HCT116 (cell line): Measurements from ENCODE around the gene ZFHX3.

ENCODE experiments used
- CEBPB ChIP-seq: IDR thresholded peaks from 2 replicates; pipeline ENCODE4 v1.6.1; 2012; ENCODE audit warnings: low read depth
- POLR2AphosphoS5 ChIP-seq: IDR thresholded peaks from 2 replicates; pipeline ENCODE4 v1.6.1; 2011; ENCODE audit warnings: mild to moderate bottlenecking, low read depth, low read length, moderate library complexity
- TF ChIP-seq, protein P1 (sequence below), 3 experiments: fragments of 200-600 bp in 1 of 3; sonication (generic) in 1 of 3; IDR thresholded peaks in 2 of 3; conservative IDR thresholded peaks in 1 of 3; 2 replicates each; pipeline ENCODE4 v1.5.1; 2012 to 2017; ENCODE audit warnings: low read depth in 2 of 3, low read length in 2 of 3, antibody characterized with exemption in 1 of 3, borderline replicate concordance in 1 of 3, control low read depth in 1 of 3, mild to moderate bottlenecking in 1 of 3, mixed read lengths in 1 of 3, mixed run types in 1 of 3, moderate library complexity in 1 of 3; ENCODE audit not compliant: insufficient read depth in 1 of 3

DNA sequence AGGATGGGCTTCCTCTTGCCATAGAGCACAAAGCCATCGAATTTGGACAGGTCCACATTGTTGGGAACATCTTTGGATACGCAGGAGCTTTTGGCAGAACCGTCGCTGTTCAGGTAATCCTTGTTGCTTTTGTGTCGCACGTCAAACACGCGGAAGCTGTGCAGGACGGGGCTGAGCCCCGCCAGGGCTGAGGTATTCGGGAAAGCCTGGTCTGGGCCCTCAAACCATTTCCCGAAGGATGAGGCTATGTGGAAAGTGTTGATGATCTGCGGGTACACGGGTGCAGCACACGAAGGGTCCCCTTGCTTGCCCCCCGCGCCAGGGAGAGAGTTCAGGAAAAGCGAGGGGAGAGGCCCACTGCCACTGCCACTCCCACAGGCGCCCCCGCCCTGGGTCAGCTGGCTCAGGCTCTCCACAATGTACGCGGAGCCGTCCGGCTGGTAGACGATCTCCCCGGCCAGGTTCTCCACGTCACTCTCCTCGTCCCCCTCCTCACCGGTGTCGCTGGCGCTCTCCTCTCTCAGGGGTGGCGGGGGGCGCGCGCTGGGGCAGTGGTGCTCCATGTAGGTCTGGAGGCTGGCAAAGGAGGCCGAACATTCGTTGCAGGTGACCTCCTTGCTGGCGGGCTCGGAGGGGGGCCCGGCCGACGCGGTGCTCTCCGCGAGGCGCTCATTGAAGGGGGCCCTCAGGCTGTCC is 88.5 kb downstream of the ZFHX3 start:
- TF ChIP-seq CEBPB = no peak
- no peak for TF ChIP-seq POLR2AphosphoS5
- TF ChIP-seq, protein P1, sequence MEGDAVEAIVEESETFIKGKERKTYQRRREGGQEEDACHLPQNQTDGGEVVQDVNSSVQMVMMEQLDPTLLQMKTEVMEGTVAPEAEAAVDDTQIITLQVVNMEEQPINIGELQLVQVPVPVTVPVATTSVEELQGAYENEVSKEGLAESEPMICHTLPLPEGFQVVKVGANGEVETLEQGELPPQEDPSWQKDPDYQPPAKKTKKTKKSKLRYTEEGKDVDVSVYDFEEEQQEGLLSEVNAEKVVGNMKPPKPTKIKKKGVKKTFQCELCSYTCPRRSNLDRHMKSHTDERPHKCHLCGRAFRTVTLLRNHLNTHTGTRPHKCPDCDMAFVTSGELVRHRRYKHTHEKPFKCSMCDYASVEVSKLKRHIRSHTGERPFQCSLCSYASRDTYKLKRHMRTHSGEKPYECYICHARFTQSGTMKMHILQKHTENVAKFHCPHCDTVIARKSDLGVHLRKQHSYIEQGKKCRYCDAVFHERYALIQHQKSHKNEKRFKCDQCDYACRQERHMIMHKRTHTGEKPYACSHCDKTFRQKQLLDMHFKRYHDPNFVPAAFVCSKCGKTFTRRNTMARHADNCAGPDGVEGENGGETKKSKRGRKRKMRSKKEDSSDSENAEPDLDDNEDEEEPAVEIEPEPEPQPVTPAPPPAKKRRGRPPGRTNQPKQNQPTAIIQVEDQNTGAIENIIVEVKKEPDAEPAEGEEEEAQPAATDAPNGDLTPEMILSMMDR (IDR thresholded peaks at IDR 0.05 in 2 of 3, conservative IDR thresholded peaks at IDR 0.05 in 1 of 3; ENCODE audit: borderline replicate concordance in 1 of 3, insufficient read depth in 1 of 3, low read depth in 2 of 3, low read length in 2 of 3) = no peak
